Memory B cell (primary cell): ENCODE data around the gene PPM1H.
"Not testable (repeated sequence)": the region's sequence is repeated elsewhere in the genome, so short reads cannot be mapped to it uniquely, and the experiment has no call there.

Experiments
- ATAC-seq: fragments of 150-1000 bp; cut with Tn5 transposase; 2 replicates; pipeline ENCODE4 v1.10.0; 2021; ENCODE audit warnings: low read depth, mild to moderate bottlenecking, moderate library complexity
- DNase-seq, 2 donors: peaks; one replicate each; pipeline ENCODE4 v3.0.0; 2022; ENCODE audit warnings: low spot score in 2 of 2
- H3K27ac Mint-ChIP-seq: one replicate; pipeline ENCODE4 v1.8.0; 2022; ENCODE audit warnings: mild to moderate bottlenecking, moderate library complexity, mixed read lengths
- H3K27me3 Mint-ChIP-seq: one replicate; pipeline ENCODE4 v1.8.0; 2022; ENCODE audit warnings: mixed read lengths
- H3K36me3 Mint-ChIP-seq: one replicate; pipeline ENCODE4 v1.8.0; 2022; ENCODE audit warnings: mild to moderate bottlenecking, mixed read lengths
- H3K4me1 Mint-ChIP-seq: one replicate; pipeline ENCODE4 v1.8.0; 2022; ENCODE audit warnings: mixed read lengths
- H3K4me3 Mint-ChIP-seq: one replicate; pipeline ENCODE4 v1.8.0; 2022; ENCODE audit warnings: mild to moderate bottlenecking, moderate library complexity, mixed read lengths
- H3K9me3 Mint-ChIP-seq: one replicate; pipeline ENCODE4 v1.8.0; 2022; ENCODE audit warnings: mixed read lengths

Gene PPM1H

DNA sequence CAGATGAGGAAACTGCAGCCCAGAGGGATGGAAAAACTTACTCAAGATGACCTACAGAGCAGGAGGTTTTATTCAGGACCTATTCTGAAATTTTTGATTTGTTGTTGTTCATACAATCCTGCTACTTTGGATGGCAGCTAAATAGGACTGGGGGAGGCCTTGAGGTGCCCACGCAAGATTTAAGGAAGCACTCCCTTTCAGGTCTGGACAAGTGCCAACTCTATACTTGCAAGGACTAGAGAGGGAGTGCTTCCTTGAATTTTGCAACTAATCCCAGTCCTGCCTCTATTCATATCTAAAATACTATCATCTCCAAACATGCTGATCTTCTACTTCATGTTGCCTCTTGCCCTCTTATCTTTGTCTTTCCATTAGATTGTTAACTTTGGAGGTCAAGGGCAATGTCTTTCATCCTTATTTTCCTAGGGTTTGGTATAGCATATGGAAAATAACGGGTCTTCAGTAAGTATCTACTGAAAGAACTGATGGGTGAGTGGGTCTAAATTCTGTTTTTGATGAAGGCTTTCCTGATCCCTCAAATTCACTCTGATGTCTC is 28.6 kb upstream of the PPM1H start:
- no peaks in the 10 kb centered on the region for H3K9me3 Mint-ChIP-seq
- DNase-seq (no peak), ATAC-seq (no peak)
- H3K4me1 Mint-ChIP-seq, result no peaks in the 10 kb centered on the region
- no peak overlapping the region for H3K27ac Mint-ChIP-seq
- H3K4me3 Mint-ChIP-seq, result no peak overlapping the region
- H3K36me3 Mint-ChIP-seq, result no peaks in the 10 kb centered on the region
- H3K27me3 Mint-ChIP-seq, result peaks cover 3% of the 10 kb centered on the region

GRCh38 chr12:62960324-62960723 is 25.4 kb upstream of the PPM1H start:
- ATAC-seq (no peak), DNase-seq (no peak)
- H3K4me3 Mint-ChIP-seq, result no peak overlapping the region
- no peak overlapping the region for H3K27ac Mint-ChIP-seq
- no peaks in the 10 kb centered on the region for H3K36me3 Mint-ChIP-seq
- no peaks in the 10 kb centered on the region for H3K9me3 Mint-ChIP-seq
- no peaks in the 10 kb centered on the region for H3K4me1 Mint-ChIP-seq
- peaks cover 3% of the 10 kb centered on the region for H3K27me3 Mint-ChIP-seq

DNA sequence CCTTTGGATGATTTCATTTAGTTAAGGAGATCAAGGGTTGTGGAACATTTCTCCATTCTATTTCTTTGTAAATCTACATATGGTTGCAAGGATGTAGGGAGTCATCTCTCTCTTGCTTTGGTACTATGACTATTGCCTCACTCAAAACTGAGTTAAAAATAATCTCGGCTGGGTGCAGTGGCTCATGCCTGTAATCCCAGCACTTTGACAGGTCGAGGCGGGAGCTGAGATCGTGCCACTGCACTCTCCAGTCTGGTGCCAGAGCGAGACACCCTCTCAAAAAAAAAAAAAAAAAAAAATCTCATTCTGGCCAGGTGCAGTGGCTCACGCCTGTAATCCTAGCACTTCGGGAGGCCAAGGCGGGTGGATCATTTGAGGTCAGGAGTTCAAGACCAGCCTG is 24.8 kb upstream of the PPM1H start:
- Mint-ChIP-seq H3K4me1 (no peaks in the 10 kb centered on the region), H3K9me3 (no peaks in the 10 kb centered on the region), H3K4me3 (no peak overlapping the region), H3K27me3 (peaks cover 2% of the 10 kb centered on the region), H3K27ac (no peak overlapping the region), H3K36me3 (no peaks in the 10 kb centered on the region)
- no peak for ATAC-seq
- no peak for DNase-seq

DNA sequence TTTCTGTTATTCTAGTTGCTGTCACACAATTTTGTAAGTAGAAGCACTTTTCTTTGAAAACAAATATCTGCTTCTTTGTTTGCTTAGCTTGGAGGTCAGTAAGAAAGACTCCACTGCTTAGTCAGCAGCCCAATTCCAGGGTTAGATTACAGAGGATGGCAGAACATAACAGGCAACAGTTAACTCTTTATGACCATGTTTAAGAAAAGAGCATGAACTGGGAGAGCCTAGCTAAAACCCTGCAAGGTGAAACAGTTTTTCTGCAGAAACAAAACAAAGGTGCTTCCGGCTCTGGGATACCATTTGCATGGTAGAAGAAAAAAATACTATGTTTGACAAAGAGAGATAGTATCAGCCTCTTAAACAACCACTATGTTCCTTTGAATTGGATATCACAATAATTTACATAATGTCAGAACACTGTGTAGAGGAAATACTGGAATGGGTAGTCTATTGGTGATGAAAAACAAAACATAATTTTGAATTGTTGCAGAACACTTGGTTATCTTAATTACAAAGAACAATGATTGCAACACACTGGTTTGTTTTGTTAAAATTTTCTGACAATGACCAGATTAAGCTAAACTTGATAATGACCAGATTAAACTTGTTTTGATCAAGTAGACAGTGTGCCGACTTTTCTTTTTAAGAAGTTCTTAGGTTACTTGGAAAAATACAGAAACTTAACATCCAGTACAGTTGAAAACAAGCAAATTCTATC is 22.4 kb upstream of the PPM1H start:
- Mint-ChIP-seq H3K27ac (no peak overlapping the region), H3K27me3 (peaks cover 2% of the 10 kb centered on the region), H3K4me3 (no peak overlapping the region), H3K9me3 (no peaks in the 10 kb centered on the region), H3K4me1 (no peaks in the 10 kb centered on the region), H3K36me3 (no peaks in the 10 kb centered on the region)
- ATAC-seq, result no peak
- DNase-seq, result no peak

DNA sequence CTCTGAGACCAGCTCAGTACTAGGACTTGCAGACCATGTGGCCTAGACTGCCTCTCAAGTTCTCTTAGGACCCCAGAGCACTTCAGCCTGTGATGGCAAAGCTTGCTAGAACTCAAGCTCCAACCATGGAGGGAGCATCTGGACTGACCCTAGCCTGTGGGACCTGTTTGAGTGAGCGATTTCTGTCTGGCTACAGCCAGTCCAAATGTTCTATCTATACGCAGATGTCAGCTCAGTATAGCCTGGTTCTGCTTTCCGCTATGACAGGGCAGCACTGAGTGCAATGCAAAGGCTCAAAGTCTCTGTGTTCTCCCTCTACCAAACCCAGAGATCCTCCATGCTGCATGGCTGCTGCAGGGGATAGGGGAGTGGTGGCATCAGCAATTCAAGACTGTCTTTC is 20.7 kb upstream of the PPM1H start:
- peaks cover 2% of the 10 kb centered on the region for H3K27me3 Mint-ChIP-seq
- no peak overlapping the region for H3K27ac Mint-ChIP-seq

GRCh38 chr12:62950317-62950716 is 15.4 kb upstream of the PPM1H start:
- Mint-ChIP-seq H3K27me3 (no peaks in the 10 kb centered on the region), H3K36me3 (no peaks in the 10 kb centered on the region), H3K27ac (no peak overlapping the region), H3K4me3 (no peak overlapping the region), H3K9me3 (peaks cover 5% of the 10 kb centered on the region), H3K4me1 (no peaks in the 10 kb centered on the region)
- ATAC-seq (no peak), DNase-seq (no peak)

More for the DNA sequence above, 20.7 kb upstream of the PPM1H start:
- peaks cover 2% of the 10 kb centered on the region for H3K9me3 Mint-ChIP-seq
- no peaks in the 10 kb centered on the region for H3K4me1 Mint-ChIP-seq
- no peaks in the 10 kb centered on the region for H3K36me3 Mint-ChIP-seq
- H3K4me3 Mint-ChIP-seq, result no peak overlapping the region
- ATAC-seq (no peak), DNase-seq (no peak)

GRCh38 chr12:62948123-62948522 is 13.2 kb upstream of the PPM1H start:
- Mint-ChIP-seq H3K27me3 (peaks cover 6% of the 10 kb centered on the region), H3K4me1 (no peaks in the 10 kb centered on the region), H3K9me3 (peaks cover 5% of the 10 kb centered on the region), H3K4me3 (no peak overlapping the region), H3K27ac (no peak overlapping the region), H3K36me3 (no peaks in the 10 kb centered on the region)
- ATAC-seq (no peak), DNase-seq (no peak)

- ATAC-seq, result no peak
- Mint-ChIP-seq H3K27ac (no peak overlapping the region), H3K4me1 (no peaks in the 10 kb centered on the region), H3K9me3 (peaks cover 5% of the 10 kb centered on the region), H3K4me3 (no peak overlapping the region), H3K27me3 (peaks cover 6% of the 10 kb centered on the region), H3K36me3 (no peaks in the 10 kb centered on the region)
- no peak for DNase-seq
Measured at GRCh38 chr12:62947364-62947763, 12.4 kb upstream of the PPM1H start.

GRCh38 chr12:62943779-62944395 is 8.9 kb upstream of the PPM1H start:
- Mint-ChIP-seq H3K9me3 (no peaks in the 10 kb centered on the region), H3K4me1 (no peaks in the 10 kb centered on the region), H3K27me3 (peaks cover 6% of the 10 kb centered on the region), H3K4me3 (no peak overlapping the region), H3K36me3 (no peaks in the 10 kb centered on the region), H3K27ac (no peak overlapping the region)
- DNase-seq (no peak), ATAC-seq (no peak)

- not testable (repeated sequence) for H3K4me3 Mint-ChIP-seq, H3K9me3 Mint-ChIP-seq, H3K27ac Mint-ChIP-seq, H3K4me1 Mint-ChIP-seq, ATAC-seq, H3K36me3 Mint-ChIP-seq, DNase-seq, H3K27me3 Mint-ChIP-seq
Measured at GRCh38 chr12:62942316-62942715, 7.4 kb upstream of the PPM1H start.

DNA sequence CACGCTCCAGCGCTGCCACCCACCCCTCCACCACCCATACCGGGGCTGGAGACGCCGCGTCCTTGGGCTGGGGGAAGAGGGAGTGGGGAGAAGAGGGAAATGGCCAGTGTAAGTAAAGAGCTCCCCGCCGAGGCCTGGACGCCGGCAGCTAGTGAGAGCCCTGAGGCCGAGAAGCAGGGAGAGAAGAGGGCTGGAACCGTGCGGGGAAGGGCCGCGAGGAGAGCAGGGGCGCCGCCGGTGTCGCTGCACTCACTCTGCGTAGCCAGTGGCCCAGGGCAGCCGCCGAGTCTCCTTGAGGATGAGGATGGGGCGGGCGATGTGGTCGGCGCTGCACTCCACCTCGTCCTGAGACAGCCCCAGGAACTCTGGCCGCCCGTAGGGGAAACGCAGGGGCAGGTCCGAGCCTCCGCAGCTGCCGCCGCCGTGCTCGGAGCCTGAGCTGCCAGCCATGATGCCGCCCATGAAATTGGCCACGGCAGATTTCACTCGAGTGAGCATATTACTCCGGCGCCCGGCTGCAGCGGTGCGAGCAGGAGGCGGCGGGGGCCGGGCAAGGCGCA is 631 bp downstream of the PPM1H start:
- Mint-ChIP-seq H3K9me3 (peaks cover 1% of the 10 kb centered on the region), H3K27ac (no peak overlapping the region), H3K27me3 (peaks cover 19% of the 10 kb centered on the region), H3K4me3 (peak overlapping the region; percentile 79), H3K36me3 (no peaks in the 10 kb centered on the region), H3K4me1 (peaks cover 10% of the 10 kb centered on the region)
- DNase-seq (no peak), ATAC-seq (peak; percentile 19)

DNA sequence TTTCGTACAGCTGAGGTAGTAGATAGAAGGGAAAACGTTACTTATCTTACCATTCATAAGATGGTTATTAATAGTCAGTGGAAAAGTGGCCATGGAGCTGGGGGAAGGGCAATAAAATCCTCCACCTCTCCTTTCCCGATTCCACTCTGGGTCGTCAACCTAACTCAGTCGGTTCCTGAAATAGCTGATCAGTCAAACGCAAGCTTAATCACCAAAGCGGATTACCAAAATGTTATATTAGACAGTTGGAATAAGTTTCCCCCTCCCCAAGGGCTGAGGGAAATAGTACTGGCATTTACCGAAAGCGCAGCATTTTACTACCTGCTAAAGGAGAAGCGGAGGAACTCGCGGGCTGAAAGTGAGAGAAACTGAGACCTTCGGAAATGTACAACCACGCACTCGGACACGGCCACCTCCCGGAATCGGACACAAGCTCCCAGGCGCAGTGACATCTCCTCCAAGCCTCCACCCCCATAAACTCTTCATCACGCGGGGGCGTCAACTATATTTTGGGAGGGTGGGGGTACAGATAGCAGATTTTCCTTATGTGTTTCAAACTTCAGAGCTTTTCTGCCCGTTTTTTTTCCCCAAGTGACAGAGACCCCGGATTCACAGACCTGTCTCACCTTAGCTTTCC is 1.2 kb downstream of the PPM1H start:
- peak overlapping the region; percentile 79 for H3K4me3 Mint-ChIP-seq
- no peak for ATAC-seq
- peaks cover 10% of the 10 kb centered on the region for H3K4me1 Mint-ChIP-seq
- H3K27ac Mint-ChIP-seq, result no peak overlapping the region
- no peaks in the 10 kb centered on the region for H3K36me3 Mint-ChIP-seq
- H3K27me3 Mint-ChIP-seq, result peaks cover 20% of the 10 kb centered on the region
- H3K9me3 Mint-ChIP-seq, result peaks cover 1% of the 10 kb centered on the region
- DNase-seq, result no peak

GRCh38 chr12:62933220-62933601 is 1.7 kb downstream of the PPM1H start:
- DNase-seq (no peak), ATAC-seq (no peak)
- Mint-ChIP-seq H3K4me3 (no peak overlapping the region), H3K36me3 (no peaks in the 10 kb centered on the region), H3K27ac (no peak overlapping the region), H3K4me1 (peaks cover 10% of the 10 kb centered on the region), H3K9me3 (peaks cover 1% of the 10 kb centered on the region), H3K27me3 (peaks cover 23% of the 10 kb centered on the region)

- no peak for DNase-seq
- peaks cover 21% of the 10 kb centered on the region for H3K27me3 Mint-ChIP-seq
- H3K27ac Mint-ChIP-seq, result no peak overlapping the region
Measured at GRCh38 chr12:62931477-62931876, 3.5 kb downstream of the PPM1H start.

More at GRCh38 chr12:62931477-62931876, 3.5 kb downstream of the PPM1H start:
- no peak for ATAC-seq
- H3K9me3 Mint-ChIP-seq, result no peaks in the 10 kb centered on the region
- H3K36me3 Mint-ChIP-seq, result no peaks in the 10 kb centered on the region
- peaks cover 10% of the 10 kb centered on the region for H3K4me1 Mint-ChIP-seq
- no peak overlapping the region for H3K4me3 Mint-ChIP-seq
